Measurements from ENCODE around the gene S1PR5. TPM values are rescaled to one million over a fixed set of nuclear protein-coding genes. Genes with fewer than 3 reads are reported as not detected.
A peak's percentile ranks its signal among the peaks of the same experiment; 100 is the strongest.

Gene S1PR5
- total and polyA plus RNA-seq, 10 of the 15 experiments (the other 5 are each of a cell fraction or from before 2014, with no cell fraction given): 0.04 TPM; not detected in 9

- Histone ChIP-seq H3K79me2 (ENCODE audit: control insufficient read depth, insufficient read depth, low read length) (no peaks in the 10 kb centered on the region), H3K27me3 (replicated peaks in 1 of 2; ENCODE audit: control insufficient read depth in 2 of 2, insufficient read depth in 2 of 2, low read length in 1 of 2) (no peaks in the 10 kb centered on the region), H3K36me3 (ENCODE audit: control insufficient read depth in 2 of 2, insufficient read depth in 2 of 2, low read length in 1 of 2) (no peaks in the 10 kb centered on the region), H3K9ac (ENCODE audit: control insufficient read depth, insufficient read depth, low read length) (no peak overlapping the region), H3K27ac (ENCODE audit: control insufficient read depth, insufficient read depth) (no peak overlapping the region), H2AFZ (ENCODE audit: control insufficient read depth, low read depth, low read length) (no peak overlapping the region), H3K4me1 (ENCODE audit: control insufficient read depth, insufficient read depth, low read length) (no peaks in the 10 kb centered on the region), H3K4me3 (no peak overlapping the region), H3K9me3 (replicated peaks; ENCODE audit: control insufficient read depth, insufficient read depth, low read length) (peaks cover 2% of the 10 kb centered on the region; the same call in 1 of the 3 replicates), H4K20me1 (ENCODE audit: control insufficient read depth, insufficient read depth) (no peaks in the 10 kb centered on the region), H3K4me2 (ENCODE audit: control insufficient read depth, insufficient read depth) (no peak overlapping the region)
- in situ Hi-C loops (cut with MboI) (no loop called here), intact Hi-C loops (cut with micrococcal nuclease; ENCODE audit: unreplicated experiment) (no loop called here)
- FAIRE-seq (no peak), ATAC-seq (peak; percentile 29; the same call in 1 of the 3 replicates), DNase-seq (ENCODE audit: low read depth, low spot score) (no peak)
- no peak for TF ChIP-seq CREB1 (IDR thresholded peaks at IDR 0.05; ENCODE audit: low read depth)
- no peak for TF ChIP-seq NR2C1 (IDR thresholded peaks at IDR 0.05)
- no peak for TF ChIP-seq USF1 (IDR thresholded peaks at IDR 0.05; ENCODE audit: borderline replicate concordance, extremely low read length, insufficient read depth, low read depth, low read length)
- TF ChIP-seq SRF (IDR thresholded peaks at IDR 0.05; ENCODE audit: low read depth in 2 of 2, low read length in 2 of 2): no peak
- no peak for TF ChIP-seq IKZF1 (conservative IDR thresholded peaks at IDR 0.05)
- no peak for TF ChIP-seq E2F8 (IDR thresholded peaks at IDR 0.05; ENCODE audit: low read depth, partially characterized antibody)
- no peak for TF ChIP-seq BCL3 (IDR thresholded peaks at IDR 0.05; ENCODE audit: borderline replicate concordance, insufficient read depth, low read depth, low read length, poor library complexity, severe bottlenecking)
- no peak for TF ChIP-seq STAT3 (IDR thresholded peaks at IDR 0.05; ENCODE audit: low read depth, low read length)
- TF ChIP-seq ATF7 (IDR thresholded peaks at IDR 0.05; ENCODE audit: low read depth): no peak
- TF ChIP-seq ZBTB4 (CRISPR knock-in tag; IDR thresholded peaks at IDR 0.05): no peak
- no peak for TF ChIP-seq ZSCAN29 (IDR thresholded peaks at IDR 0.05)
- no peak for TF ChIP-seq SMAD5 (IDR thresholded peaks at IDR 0.05; ENCODE audit: low read depth)
- TF ChIP-seq CHD1 (IDR thresholded peaks at IDR 0.05; ENCODE audit: low read depth, low read length): no peak
- TF ChIP-seq NBN (IDR thresholded peaks at IDR 0.05): no peak
- 39% methylated on average over 10 of the region's 10 CpGs for WGBS (ENCODE audit: insufficient coverage, insufficient replicate concordance, low lambda C conversion rate, missing lambda C conversion rate)
- CTCF ChIA-PET: interaction anchor here (1.0 to 2.6 kb wide), 3 partner anchors 24 to 110 kb away, joined by 3 to 8 read pairs (median 5); no protein-coding TSS in a partner anchor
- POLR2A ChIA-PET: interaction anchor here (0.6 to 1.1 kb wide), 3 partner anchors 9 to 22 kb away, joined by 3 to 9 read pairs (median 4); no protein-coding TSS in a partner anchor
- SMC1A ChIA-PET (ENCODE audit: uncharacterized antibody, unreplicated experiment): interaction anchor here (1.0 kb wide), 1 partner anchor 35 kb away, joined by 3 read pairs; no protein-coding TSS in a partner anchor
- RAD21 ChIA-PET (ENCODE audit: unreplicated experiment): no interaction called here
- BruUV-seq (replicated peaks): no TSS peak
Measured at GRCh38 chr19:10533646-10534386, 16.6 kb upstream of the S1PR5 start.

Data from GM12878 (cell line).